GM19467 (cell line): ENCODE results near the gene EIF3L.

Experiments used
- ATAC-seq: cut with Tn5 transposase; IDR thresholded peaks from one replicate; pipeline ENCODE4 v1.9.1; 2021; ENCODE audit warnings: mild to moderate bottlenecking, moderate library complexity; ENCODE audit not compliant: unreplicated experiment

Gene EIF3L

DNA sequence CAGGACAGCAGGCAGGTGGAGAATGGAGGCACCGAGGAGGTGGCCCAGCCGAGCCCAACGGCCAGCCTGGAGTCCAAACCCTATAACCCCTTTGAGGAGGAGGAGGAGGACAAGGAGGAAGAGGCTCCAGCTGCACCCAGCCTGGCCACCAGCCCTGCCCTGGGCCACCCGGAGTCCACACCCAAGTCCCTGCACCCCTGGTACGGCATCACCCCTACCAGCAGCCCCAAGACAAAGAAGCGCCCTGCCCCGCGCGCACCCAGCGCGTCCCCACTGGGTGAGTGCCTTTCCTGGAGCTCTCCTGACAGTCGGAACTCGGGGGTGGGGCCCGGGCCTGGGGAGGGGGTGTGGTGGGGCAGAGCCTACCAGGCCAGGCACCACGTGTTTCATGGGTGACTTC, 76.5 kb downstream of the EIF3L start:
- no peak for ATAC-seq

DNA sequence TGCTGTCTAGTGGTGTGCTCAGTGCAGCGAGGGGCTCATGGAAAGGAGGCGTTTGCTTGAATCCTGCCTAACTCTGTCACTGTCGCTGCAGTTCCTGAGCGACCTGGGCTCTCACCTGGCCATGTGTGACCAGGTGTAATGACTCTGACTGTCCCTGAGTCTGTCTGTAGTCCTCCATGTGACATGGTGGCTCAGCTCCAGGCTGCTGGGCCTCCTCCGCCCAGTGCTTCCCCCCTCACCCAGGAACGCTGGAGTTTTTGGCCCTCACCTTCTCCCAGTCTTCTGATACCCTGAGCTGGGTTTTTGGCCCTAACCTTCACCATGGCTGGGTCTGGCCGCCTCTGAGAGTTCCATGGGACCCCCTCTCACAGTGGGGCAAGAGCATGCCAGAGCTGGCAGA, 77.1 kb downstream of the EIF3L start:
- no peak for ATAC-seq

DNA sequence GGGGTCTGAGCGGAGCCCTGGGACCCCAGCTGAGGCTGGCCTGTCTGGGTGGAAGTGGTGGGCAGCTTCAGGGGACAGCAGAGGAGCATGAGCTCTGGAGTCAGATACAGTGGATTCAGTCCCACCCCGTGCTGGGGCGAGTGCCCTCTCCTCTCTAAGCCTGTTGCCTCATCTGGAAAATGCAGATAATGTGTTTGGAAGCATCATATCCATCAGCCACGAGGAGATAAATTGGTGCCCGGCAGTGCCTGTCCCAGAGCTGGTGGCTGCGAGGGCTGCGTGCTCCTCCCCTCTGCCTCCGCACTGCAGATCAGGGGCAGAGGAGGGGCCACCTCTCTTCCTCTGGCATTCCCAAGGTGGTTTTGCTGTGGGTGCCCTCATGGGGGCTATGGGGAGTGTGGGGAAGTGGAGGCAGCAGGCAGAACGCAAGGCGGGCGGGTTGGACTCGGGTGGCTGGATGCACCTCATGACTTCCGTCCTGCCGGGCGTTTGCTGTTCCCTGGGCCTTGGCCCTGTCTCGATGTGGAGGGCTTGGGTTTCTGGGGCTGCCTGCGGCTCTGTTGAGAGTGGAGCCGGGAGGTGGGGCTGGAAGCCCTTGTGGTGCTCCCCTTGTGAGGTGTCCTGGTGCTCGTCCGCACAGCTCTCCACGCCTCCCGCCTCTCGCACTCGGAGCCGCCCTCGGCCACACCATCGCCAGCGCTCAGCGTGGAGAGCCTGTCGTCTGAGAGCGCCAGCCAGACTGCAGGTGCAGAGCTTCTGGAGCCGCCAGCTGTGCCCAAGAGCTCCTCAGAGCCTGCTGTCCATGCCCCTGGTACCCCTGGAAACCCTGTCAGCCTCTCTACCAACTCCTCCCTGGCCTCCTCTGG, 77.8 kb downstream of the EIF3L start:
- no peak for ATAC-seq

DNA sequence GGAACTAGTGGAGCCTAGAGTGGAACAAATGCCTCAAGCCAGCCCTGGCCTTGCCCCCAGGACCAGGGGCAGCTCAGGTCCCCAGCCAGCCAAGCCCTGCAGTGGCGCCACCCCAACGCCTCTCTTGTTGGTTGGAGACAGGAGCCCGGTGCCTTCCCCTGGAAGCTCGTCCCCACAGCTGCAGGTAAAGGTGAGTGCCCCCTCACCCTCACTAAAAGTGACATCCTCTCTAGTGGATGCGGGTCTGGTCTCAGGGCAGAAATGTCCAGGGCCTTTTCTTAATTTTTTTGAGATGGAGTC, 78.4 kb downstream of the EIF3L start:
- ATAC-seq, result no peak

DNA sequence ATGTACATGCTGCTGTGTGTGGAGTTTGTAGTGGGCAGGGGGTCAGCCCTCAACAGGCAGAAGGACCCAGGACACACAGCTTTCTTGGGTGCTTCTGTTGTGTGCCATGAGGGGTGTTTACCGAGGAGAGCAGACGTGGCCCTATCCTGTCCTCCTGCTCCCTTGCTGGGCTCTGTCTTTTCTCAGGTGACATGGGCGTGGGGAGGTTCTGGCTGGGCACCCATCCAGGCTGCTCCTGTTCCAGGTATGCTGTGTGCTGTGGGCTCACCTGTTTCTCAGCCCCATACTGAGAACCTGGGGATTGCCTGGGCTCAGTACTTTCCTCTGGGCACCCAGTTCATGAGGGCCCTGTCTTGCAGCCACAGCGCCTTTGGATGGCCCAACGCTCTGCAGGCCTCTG, 80.2 kb downstream of the EIF3L start:
- ATAC-seq, result no peak

DNA sequence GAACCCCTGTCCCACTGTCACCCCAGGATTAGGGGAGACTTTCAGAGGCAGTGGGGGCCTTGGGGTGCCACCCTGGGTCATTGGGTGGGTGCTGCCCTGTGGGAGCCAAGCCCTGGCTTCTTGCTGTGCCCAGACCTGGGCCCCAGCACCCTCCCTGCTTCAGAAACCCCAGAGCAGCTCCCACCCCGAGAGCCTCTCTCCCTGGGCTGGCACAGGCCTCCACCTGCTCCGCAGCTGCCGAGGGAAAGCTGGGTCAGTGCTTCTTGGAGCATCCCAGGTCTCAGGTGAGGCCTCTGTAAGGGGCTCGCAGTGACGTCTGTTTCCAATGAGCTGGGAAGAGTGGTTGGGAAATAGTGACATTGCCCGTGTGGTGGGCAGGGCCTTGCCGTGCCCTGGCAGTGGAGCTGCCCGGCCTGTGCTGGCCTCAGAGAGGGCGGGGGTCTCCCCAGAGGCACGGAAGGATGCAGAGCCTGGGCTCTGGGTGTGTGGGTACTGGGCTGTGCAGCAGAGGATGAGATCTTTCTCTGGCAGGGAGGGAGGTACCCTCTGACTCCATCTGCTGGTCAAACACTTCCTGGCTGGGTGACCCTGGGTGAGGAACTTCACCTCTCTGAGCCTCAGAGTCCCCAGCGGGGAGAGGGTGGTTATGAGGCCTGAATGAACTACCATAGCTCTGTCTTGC, 81.2 kb downstream of the EIF3L start:
- ATAC-seq, result no peak

DNA sequence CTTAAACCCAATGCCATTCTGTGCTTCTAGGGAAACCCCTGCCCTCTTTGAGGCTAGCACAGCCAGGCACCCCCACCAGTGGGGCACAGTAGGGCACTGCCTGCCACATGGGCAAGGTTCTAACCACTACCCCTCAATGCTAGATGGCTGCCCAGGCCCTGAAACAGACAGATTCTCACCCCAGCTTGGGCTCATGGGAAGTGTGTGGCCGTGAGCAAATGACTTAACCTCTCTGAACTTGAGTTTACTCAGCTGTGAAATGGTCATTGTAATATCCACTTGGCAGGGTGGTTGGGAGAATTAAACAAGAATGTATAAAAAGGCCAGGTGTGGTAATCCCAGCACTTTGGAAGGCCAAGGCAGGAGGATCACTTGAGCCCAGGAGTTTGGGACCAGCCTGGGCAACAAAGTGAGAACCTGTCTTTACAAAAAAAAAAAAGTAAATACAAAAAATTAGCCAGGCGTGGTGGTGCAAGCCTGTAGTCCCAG, 81.8 kb downstream of the EIF3L start:
- ATAC-seq, result no peak

DNA sequence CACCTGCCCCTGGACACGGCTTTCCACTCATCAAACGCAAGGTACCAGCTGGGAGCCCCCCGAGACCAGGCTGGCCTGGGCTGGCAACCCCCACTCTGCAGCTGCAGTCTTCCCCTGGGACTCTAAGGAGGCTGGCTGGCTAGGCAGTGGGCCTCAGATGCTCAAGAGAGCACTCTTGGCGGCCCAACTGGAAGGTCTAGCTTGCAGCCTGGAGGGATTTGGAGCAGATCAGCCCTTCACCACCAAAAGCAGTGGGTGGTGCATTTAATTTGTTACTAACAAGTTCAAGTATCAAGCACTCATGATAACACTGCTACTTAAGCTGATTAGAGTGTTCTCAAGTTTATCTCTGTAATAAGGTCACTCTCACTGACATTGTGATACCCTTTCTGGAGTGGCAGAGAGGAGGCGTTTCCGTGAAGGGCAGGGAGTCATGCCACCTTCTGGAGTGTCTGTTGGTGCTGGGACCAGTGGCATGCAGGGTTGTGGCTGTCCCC, 82.7 kb downstream of the EIF3L start:
- no peak for ATAC-seq

DNA sequence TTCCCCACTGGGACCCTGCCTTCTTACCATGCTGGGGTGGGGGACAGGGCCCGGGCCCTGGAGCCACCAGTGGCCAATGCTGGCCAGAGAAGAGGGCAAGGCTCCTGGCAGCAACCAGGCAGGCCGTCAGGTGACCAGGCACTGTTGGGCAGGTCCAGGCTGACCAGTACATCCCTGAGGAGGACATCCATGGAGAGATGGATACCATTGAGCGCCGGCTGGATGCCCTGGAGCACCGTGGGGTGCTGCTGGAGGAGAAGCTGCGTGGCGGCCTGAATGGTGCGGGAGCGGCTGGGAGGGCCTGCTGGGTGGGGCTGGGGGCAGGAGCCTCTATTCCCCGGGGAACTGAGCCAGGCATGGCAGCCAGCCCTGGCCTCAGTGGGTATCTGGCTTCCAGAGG, 83.2 kb downstream of the EIF3L start:
- no peak for ATAC-seq

DNA sequence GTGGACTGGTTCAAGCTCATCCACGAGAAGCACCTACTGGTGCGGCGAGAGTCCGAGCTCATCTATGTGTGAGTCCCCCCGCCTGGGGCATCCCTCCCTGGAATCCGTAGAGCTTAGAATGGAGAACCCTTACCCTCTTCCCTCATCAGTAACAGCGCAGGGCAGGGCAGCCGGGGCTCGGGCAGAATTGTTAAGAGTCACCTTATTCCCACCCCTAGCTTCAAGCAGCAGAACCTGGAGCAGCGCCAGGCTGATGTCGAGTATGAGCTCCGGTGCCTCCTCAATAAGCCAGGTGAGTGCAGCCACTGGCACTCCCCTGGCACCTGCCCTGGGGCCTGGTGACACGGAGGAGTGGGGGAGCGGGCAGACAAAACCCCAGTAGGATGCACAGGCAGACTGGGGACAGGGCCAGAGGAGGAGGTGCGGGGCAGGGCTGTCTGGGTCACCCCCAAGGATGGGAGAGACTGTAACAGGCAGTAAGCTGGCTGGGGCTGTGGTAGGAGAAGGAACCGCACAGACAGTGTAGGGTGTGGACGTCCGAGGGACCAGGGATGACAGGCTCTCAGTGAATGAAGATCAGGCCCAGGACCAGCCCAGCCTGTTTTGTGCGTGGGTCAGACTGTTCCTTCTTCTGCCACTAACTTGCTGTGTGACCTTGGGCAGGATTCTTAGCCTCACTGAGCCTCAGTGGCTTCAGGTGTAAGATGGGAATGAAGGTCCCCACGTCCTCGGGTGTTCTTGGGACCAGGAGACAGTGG, 83.8 kb downstream of the EIF3L start:
- no peak for ATAC-seq

DNA sequence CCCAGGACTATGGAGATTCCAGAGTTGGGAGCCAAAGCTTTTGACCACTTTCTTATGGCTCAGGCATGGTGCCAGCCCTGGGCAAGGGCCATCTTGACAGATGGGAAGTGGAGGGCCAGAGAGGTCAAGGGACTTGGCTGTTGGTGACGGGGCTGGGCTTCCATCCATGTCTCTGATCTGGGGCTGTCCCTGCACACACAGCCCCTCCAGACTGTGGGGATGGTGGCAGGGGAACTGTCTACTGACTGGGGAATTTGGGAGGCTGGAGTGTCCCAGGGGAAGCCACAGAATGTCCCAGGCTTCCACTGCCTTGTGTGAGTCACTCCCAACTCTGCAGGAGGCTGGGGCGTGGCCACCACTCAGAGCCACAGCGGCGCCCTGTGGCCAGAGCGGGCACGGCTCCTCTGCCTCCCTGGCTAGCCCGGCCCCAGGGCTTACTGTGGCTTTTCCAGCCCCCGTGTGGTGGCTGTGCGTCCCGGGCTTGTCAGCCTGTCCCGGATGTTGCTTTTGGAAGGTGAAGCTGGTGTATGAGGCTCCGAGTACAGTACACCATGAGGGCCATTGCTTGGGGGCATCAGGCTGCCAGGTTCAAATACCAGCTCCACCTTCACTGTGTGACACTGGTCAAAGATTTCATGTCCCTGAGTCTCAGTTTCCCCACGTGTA, 84.6 kb downstream of the EIF3L start:
- ATAC-seq, result peak; percentile 76
